Keratinocyte (primary cell): ENCODE data around the gene KCNJ1. TPM values are rescaled to one million over a fixed set of nuclear protein-coding genes. Genes with fewer than 3 reads are reported as not detected.

Source experiments
- DNase-seq: peaks from one replicate; pipeline ENCODE4 v3.0.0-alpha.2; 2011; ENCODE audit warnings: low read depth, missing footprints, low spot score
- FAIRE-seq: peaks from 2 replicates; lab custom pipeline; 2011; peaks lifted over from hg19 to GRCh38; lab: Jason Lieb, UNC
- H2AFZ ChIP-seq: 2 replicates; pipeline ENCODE4 v1.6.0; 2012; ENCODE audit warnings: low read length, control low read depth, inconsistent platforms; ENCODE audit not compliant: control insufficient read depth
- H3K27ac ChIP-seq: 2 replicates; pipeline ENCODE4 v1.5.1; 2011; ENCODE audit warnings: low read length; ENCODE audit not compliant: control insufficient read depth, insufficient read depth
- H3K27me3 ChIP-seq: 3 replicates; pipeline ENCODE4 v1.6.0; 2011; ENCODE audit warnings: low read length; ENCODE audit not compliant: control insufficient read depth, insufficient read depth; ENCODE audit errors: extremely low read depth
- H3K36me3 ChIP-seq, 2 experiments: 2 replicates in 1 of 2; 3 replicates in 1 of 2; pipeline ENCODE4 v1.5.1; 2011; ENCODE audit warnings: low read length in 2 of 2, mild to moderate bottlenecking in 1 of 2; ENCODE audit not compliant: control insufficient read depth in 2 of 2, insufficient read depth in 2 of 2; ENCODE audit errors: extremely low read depth in 1 of 2
- H3K4me1 ChIP-seq: 3 replicates; pipeline ENCODE4 v1.5.1; 2011; ENCODE audit warnings: low read length; ENCODE audit not compliant: control insufficient read depth, insufficient read depth; ENCODE audit errors: extremely low read depth
- H3K4me2 ChIP-seq: 3 replicates; pipeline ENCODE4 v1.6.0; 2011; ENCODE audit warnings: low read depth, low read length; ENCODE audit not compliant: control insufficient read depth, insufficient read depth; ENCODE audit errors: extremely low read depth
- H3K4me3 ChIP-seq, 3 experiments: fragments of 200-600 bp in 1 of 3; sonication (generic) in 1 of 3; 2 replicates in 2 of 3; 3 replicates in 1 of 3; pipeline ENCODE4 v1.5.1; 2011 to 2016; ENCODE audit warnings: low read length in 3 of 3, mild to moderate bottlenecking in 3 of 3, control low read depth in 2 of 3, inconsistent platforms in 1 of 3, low read depth in 1 of 3, mixed read lengths in 1 of 3, mixed run types in 1 of 3, moderate library complexity in 1 of 3; ENCODE audit not compliant: control insufficient read depth in 2 of 3, insufficient read depth in 2 of 3; ENCODE audit errors: extremely low read depth in 1 of 3
- H3K79me2 ChIP-seq: 2 replicates; pipeline ENCODE4 v1.6.0; 2012; ENCODE audit warnings: low read length; ENCODE audit not compliant: control insufficient read depth, insufficient read depth
- H3K9ac ChIP-seq: 3 replicates; pipeline ENCODE4 v1.6.0; 2011; ENCODE audit warnings: low read length; ENCODE audit not compliant: control insufficient read depth, insufficient read depth; ENCODE audit errors: extremely low read depth
- H3K9me1 ChIP-seq: 3 replicates; pipeline ENCODE4 v1.6.0; 2011; ENCODE audit warnings: low read length; ENCODE audit not compliant: control insufficient read depth, insufficient read depth; ENCODE audit errors: extremely low read depth
- H3K9me3 ChIP-seq: 2 replicates; pipeline ENCODE4 v1.5.1; 2012; ENCODE audit warnings: low read depth, low read length; ENCODE audit not compliant: control insufficient read depth
- H4K20me1 ChIP-seq: 3 replicates; pipeline ENCODE4 v1.6.0; 2011; ENCODE audit warnings: low read length; ENCODE audit not compliant: control insufficient read depth, insufficient read depth; ENCODE audit errors: extremely low read depth
- CTCF ChIP-seq, 3 experiments: IDR thresholded peaks in 1 of 3; conservative IDR thresholded peaks in 1 of 3; optimal IDR thresholded peaks in 1 of 3; 2 replicates in 2 of 3; 3 replicates in 1 of 3; pipeline versions ENCODE3 to v1.5.1; 2011; ENCODE audit warnings: low read length in 3 of 3, mild to moderate bottlenecking in 3 of 3, moderate library complexity in 2 of 3, control low read depth in 1 of 3, inconsistent platforms in 1 of 3; ENCODE audit not compliant: insufficient read depth in 2 of 3; ENCODE audit errors: extremely low read depth in 1 of 3
- EZH2 ChIP-seq: IDR thresholded peaks from one replicate; pipeline ENCODE4 v1.6.1; 2012; ENCODE audit warnings: inconsistent platforms, mild to moderate bottlenecking, low read length, moderate library complexity
- dilution Hi-C: fragments of 300-500 bp; cut with MboI; formaldehyde crosslinking; loops from one replicate; pipeline ENCODE4 v1.7.0; 2020; ENCODE audit warnings: low sequenced_read_pairs; ENCODE audit not compliant: extremely low pct_ligation_motif_present
- polyA plus RNA-seq, 5 experiments: library from polyadenylated mRNA; depleted of rRNA in 3 of 5; stranded (reverse) in 3 of 5; stranded (forward) in 1 of 5; unstranded in 1 of 5; fragments of >200 nt; gene quantifications; 1 replicate in 1 of 5; 2 replicates in 3 of 5; 3 replicates in 1 of 5; pipeline versions ENCODE4 v1.2.1 to v1.2.3, GENCODE V29; 2011 to 2012; ENCODE audit warnings: missing spikeins in 2 of 5, low read depth in 1 of 5, low replicate concordance in 1 of 5

KCNJ1 gene
- polyA plus RNA-seq, 1 donor (not counting 4 experiments of a cell fraction or from before 2014, with no cell fraction given): 0.12 TPM

DNA sequence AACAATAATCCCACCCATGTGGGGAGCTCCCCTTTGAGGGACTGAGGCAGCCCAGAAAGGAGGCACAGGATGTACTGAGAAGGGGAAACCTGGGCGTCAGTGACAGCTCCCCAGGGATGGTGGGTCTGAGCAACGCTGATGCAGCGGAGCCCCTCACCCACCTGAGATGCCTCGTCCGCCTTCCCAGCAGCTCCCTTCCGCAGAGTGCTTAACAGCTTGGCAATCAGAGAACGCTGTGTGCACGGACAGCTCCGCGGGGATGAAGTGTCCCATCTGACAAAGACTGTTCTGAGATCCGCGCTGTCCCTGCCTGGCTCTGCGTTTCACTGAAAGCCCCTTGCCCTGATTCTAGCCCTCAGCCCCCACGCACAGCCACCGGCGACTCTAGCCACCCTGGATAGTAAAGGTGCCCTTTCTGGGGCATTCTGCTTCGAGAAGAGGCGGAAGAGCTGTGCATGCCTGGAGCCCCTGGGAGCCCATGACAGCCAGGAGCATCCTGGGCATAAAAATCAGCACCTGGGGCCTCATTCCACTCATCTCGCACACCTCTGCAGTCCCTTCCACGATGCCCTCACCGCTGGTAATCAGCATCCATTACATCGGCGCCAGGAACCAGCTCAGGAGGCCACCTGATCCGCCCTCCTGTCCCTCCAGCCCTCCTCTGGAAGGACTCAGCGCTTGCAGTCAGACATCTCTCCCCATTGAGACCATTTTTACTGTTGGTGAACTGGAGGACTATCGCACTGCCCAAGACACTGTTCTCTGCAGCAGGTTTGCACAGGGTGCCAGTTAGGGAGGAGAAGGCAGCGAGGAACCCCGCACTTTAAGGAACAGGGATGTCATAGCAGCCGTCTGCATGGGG lies 34.8 kb upstream of the KCNJ1 start:
- Histone ChIP-seq H3K36me3 (no peaks in the 10 kb centered on the region), H3K9me3 (no peaks in the 10 kb centered on the region), H3K9ac (no peak overlapping the region), H3K4me1 (peaks cover 39% of the 10 kb centered on the region), H3K27ac (no peak overlapping the region), H3K4me2 (no peak overlapping the region), H3K4me3 (no peak overlapping the region), H3K27me3 (no peaks in the 10 kb centered on the region), H4K20me1 (no peaks in the 10 kb centered on the region), H2AFZ (no peak overlapping the region), H3K79me2 (no peaks in the 10 kb centered on the region), H3K9me1 (no peaks in the 10 kb centered on the region)
- FAIRE-seq: no peak
- TF ChIP-seq CTCF (optimal IDR thresholded peaks at IDR 0.05 in 1 of 3, IDR thresholded peaks at IDR 0.05 in 1 of 3, conservative IDR thresholded peaks at IDR 0.05 in 1 of 3; ENCODE audit: extremely low read depth in 1 of 3, insufficient read depth in 2 of 3, low read length in 3 of 3): no peak
- no peak for TF ChIP-seq EZH2
- dilution Hi-C loops: no loop called here
- no peak for DNase-seq

DNA sequence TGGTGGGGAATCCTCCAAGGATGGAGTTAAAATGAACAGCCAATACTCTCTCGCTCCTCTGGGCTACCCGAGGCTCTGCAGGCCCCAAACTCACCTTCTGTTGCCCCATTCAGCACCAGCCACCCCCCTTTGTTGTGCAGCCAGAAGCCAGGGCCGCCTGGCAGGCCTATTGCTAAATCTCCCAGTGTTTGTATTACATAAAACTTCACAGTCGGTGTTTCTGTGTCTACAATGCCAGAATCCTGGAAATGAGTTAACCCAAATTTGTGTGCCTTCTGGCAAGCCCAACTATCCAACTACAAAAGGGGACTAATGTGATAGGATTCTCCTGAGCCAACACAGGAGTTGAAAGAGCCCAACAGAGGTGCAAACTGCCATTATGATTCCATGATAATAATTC lies 33.4 kb upstream of the KCNJ1 start:
- Histone ChIP-seq H3K27me3 (no peaks in the 10 kb centered on the region), H2AFZ (no peak overlapping the region), H3K4me1 (peaks cover 35% of the 10 kb centered on the region), H3K9ac (no peak overlapping the region), H3K9me3 (no peaks in the 10 kb centered on the region), H3K4me3 (no peak overlapping the region), H3K9me1 (no peaks in the 10 kb centered on the region), H3K79me2 (no peaks in the 10 kb centered on the region), H3K27ac (no peak overlapping the region), H3K4me2 (no peak overlapping the region), H4K20me1 (no peaks in the 10 kb centered on the region), H3K36me3 (no peaks in the 10 kb centered on the region)
- dilution Hi-C loops: no loop called here
- TF ChIP-seq CTCF (optimal IDR thresholded peaks at IDR 0.05 in 1 of 3, IDR thresholded peaks at IDR 0.05 in 1 of 3, conservative IDR thresholded peaks at IDR 0.05 in 1 of 3; ENCODE audit: extremely low read depth in 1 of 3, insufficient read depth in 2 of 3, low read length in 3 of 3): no peak
- TF ChIP-seq EZH2: no peak
- FAIRE-seq (no peak), DNase-seq (no peak)
